ENCODE measurements around the gene TOMM40L.

Gene TOMM40L

DNA sequence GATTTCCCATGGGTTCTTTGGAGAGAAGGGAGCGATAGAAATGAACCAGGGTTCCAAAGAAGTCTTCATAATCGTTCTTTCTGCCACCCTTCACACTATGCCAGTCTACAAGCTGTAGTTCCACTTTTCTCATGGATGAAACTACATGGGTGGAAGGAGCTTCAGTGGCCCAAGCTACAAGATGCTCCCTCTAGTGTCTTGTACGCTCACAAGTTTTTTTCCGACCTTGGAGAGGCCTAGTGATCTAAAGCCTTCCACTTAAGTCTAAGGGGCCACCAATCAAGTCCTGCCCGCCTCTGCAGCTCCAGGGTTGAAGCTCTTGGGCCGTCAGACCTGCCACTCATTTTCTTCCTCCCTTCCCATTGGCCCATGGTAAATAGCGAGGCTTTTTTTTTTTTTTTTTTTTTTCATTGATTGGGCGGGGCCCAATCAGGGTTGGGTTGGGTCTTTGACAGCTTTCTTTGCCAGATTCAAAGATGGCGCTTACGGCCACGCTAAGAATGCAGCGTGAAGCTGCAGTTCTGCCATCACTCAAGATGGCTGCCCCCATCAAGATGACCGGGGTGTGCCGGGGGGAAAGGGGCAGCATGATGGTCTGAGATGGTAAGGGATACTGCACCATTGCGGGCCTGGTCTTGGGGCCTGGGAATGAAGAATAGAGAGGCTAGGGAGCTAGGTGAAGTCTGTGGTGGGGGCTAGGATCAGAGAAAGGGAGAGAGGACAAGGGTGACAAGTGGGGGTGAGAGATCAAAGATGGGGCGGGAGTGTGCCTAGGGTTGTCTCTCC lies at the start of gene TOMM40L:
TOMM40L (plus strand) TSS at position 527 of the 786 bp plus-strand sequence. CDS start 430 bp downstream, outside the sequence.
- DNase-seq (ENCODE audit: low spot score), result peak; percentile 95

DNA sequence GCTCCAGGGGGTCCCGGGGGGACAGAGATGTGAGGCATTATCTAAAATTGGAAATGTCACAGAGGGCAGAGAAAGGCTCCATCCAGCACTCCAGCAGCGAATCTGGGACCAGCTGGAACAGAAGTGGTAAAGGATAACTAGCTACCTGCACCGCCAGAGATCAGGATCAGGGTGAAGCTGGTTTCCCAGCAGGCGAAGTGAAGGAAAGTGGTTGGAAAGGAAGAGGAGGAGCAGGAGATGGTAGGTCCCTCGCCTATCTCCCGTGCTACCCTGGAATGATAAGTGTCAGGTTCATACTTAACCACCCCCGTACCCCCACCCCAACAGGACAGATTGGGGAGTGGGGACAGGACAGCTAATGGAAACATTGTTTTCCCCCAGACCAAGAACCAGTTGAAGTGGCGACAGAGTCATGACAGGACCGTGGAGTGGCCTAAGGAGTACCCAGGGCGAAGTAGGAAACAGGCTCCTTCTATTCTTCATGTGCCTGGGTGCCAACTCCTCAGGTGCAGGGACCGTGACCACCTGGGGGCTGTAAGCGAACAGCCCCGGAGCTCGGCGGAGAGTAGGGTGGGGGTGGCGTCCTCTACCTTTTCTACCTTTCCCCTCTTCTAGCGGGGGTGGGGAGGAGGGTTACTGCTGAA lies 49.3 kb upstream of the TOMM40L start:
- peak; percentile 16 for DNase-seq (ENCODE audit: low spot score)

- DNase-seq (ENCODE audit: low spot score), result peak; percentile 94
These were observed 48.5 kb upstream of the TOMM40L start, which contains the start of gene B4GALT3 for GRCh38 chr1:161177112-161177935. TSS of gene B4GALT3 (minus strand) at chr1:161177507. CDS start at chr1:161176060, 1,447 bp downstream.

DNA sequence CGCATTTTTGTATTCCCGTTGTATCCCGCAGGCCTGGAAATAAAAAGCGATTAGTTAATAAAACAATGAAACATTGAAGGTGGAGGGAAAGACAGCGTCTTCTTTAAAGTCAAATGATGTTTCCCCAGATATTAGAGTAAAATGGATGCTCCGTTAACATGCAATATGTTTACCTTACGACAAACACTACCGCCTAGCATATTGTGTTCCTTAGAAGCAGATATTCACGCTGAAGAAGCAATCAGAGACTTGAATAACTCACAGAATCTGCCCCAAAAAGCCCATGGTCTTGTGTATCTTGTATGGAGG lies 48.0 kb upstream of the TOMM40L start:
- no peak for DNase-seq (ENCODE audit: low spot score)

DNA sequence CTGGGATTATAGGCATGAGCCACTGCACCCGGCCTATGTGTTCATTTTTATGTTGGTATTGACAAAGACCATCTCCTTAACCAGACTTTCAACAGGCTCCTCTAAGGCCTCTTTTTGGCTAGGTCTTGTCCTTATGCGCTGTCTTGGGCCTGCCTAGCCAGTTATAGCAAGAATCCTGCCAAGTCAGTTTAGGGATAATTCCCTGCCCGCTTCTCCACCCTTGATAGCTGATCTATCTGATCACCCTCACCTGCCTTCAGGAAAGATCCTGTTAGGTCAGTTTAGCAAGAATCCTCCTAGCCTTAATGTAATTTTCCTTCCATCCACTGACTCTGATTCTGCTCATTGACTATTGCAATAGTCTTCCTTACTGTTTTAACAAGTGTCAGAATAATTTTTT lies 46.2 kb upstream of the TOMM40L start:
- no peak for DNase-seq (ENCODE audit: low spot score)

DNA sequence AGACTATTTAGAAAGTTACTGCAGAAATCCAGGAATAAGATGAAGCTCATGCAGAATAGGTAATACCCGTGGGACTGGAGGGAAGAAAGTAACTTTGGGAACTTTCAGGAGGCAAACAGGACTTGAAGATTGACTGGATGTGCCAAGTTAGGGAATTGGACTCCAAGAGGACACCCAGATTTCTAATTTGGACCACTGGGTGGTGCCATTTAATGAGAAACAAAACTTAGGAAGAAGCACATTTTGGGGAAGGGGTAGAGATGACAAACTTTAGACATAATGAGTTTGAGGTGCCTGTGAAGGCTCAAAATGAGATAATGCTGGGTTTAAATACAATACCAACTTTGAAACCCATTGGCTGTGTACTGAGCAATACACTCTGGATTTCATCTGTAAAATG lies 45.2 kb upstream of the TOMM40L start:
- peak; percentile 27 for DNase-seq (ENCODE audit: low spot score)

DNA sequence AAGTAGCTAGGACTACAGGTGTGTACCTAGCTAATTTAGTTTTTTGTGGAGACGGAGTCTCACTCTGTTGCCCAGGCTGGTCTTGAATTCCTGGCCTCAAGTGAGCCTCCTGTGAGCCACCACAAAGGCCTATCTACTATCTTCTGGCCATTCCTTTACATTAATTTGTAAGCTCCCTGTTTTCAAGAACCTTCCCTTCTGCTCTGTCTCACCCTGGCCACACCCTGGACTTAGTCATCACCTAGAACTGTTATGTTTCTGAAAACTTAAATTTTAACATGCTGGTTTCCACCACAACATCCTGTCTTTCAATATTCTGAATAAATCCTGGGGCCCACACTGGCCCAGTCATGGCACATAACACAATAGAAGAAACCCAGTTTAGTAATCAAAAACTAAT lies 43.6 kb upstream of the TOMM40L start:
- peak; percentile 53 for DNase-seq (ENCODE audit: low spot score)

DNA sequence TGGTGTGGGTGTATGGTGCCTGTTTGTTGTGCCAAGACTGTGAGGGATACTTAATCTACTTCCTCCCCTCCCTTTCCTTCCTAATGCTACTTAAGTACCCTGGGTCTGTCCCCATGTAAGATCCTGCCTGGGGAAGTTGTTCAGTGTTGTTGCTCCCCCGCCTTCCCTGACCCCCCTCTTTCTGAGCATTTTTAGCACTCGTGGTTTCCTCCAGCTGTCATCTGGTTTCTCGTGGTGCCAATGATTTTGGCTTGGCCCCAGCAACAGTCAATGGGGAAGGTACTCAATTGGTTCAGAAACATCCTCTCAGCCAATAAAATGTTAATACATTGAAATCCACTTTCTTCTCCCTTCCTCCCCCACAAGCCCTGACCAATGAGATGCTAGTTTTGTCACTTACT lies 40.6 kb upstream of the TOMM40L start:
- peak; percentile 77 for DNase-seq (ENCODE audit: low spot score)

GRCh38 chr1:161185732-161186311 lies 40.0 kb upstream of the TOMM40L start:
- no peak for DNase-seq (ENCODE audit: low spot score)

DNA sequence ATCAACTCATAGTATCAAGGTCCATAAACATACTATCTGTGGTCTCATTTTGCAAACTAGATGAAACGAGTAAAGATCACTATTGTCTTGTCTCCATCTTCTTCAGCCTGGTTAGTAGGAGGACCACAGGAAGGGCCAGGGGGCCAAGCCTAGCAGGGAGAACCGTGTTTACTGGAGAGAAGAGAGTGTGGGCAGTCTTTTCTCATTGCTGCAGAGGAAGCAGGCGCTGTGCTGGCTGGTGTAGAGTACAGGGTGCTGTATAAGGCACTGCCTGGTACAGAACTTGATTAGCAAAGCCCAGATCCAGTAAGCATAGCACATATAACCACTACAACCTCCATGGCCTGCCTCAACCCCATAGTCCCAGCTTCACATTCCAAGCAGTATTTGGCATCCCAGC lies 38.5 kb upstream of the TOMM40L start:
- DNase-seq (ENCODE audit: low spot score), result no peak

DNA sequence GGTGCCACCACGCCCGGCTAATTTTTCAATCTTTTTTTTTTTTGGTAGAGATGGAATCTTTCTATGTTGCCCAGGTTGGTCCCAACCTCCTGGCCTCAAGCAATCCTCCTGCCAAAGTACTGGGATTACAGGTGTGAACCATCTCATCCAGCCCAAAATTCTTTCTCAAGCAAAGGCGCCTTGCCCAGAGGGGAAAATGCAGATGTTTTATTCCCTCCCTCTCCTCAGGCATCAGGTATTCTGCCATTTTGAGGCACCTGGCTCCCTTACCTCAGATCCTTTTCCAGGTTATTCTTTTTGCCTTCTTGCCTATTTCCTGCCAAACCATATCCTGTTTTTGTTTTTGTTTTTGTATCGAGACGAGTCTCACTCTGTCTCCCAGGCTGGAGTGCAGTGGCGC lies 37.5 kb upstream of the TOMM40L start:
- DNase-seq (ENCODE audit: low spot score), result no peak

- no peak for DNase-seq (ENCODE audit: low spot score)
These were observed 36.8 kb upstream of the TOMM40L start for GRCh38 chr1:161189036-161189435.

GRCh38 chr1:161190962-161191521 lies 34.8 kb upstream of the TOMM40L start:
- DNase-seq (ENCODE audit: low spot score), result no peak

- DNase-seq (ENCODE audit: low spot score), result no peak
These were observed 33.9 kb upstream of the TOMM40L start for GRCh38 chr1:161191971-161192370.

DNA sequence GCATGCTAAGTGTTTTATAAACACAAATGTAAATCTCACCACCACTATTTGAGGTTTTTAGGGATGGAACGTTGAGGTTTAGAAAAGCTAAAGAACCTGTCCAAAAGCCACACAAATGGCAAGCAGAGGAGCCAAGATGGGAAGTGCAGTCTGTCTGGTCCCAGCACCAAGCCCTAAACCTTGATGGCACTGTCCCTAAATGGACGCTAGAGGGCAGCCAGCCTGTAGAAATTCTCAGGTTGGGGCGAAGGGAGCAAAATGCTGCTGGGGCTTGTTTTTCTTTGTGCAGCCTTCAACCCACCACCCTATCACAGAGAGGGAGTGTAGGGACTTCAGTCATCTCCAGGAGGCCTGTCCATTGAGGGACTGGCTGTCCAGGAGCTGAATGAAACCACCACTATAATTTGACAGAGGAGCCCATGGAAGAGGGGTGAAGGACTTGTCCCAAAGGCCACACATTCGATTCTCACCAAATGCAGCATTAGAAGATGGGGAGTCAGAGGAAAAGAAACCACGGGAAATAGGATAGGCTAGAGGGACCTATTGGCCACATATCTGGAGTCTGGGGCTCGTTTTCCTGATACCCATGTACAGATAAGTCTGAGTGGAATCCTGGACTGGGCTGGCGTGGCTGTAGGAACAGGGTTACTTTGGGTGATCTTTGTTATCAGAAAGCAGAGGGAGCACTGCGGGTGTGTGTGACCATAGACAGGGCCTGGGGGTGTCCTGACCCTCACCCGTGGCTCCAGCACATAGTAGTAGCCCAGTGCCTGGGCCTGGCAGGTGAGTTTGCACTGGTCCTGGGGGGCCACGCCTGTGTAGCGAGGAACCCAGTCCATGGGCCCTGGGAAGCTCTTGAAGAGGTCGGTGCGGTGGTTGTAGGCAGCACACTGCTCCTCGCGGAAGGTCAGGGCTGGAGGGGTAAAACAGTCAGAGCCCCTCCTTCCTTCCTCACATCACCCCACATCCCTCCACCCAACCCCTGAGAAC lies 33.1 kb upstream of the TOMM40L start:
- DNase-seq (ENCODE audit: low spot score), result peak; percentile 84

DNA sequence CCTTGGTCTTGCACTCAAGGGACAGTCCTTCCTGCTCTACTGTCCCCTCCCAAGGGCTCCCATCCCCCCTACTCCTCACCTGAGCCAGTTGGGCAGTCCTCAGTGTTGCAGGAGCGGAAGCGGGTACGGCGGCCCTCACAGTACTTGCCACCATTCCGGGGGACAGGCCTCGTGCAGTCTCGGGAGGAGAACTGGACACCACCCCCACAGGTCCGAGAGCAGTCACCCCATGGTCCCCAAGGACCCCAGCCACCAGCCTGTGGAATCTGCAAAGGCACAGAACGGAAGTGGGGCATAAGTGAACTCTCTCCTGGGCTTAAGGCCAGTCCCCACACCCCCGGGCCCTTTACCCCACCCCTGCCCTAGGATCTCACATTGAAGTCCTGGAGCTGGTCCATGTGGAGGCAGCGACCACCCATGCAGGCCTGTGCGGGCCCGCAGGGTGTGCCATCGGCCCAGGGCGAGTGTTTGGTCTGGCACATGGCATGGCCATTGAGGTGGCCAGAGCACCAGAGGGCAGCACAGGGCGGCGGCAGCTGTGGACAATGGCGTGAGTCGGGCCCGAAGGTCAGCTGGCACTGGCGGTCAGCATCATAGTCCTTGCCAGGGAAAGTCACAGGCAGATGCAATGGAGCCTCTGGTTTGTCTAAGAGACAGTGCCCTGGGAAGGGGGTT lies 32.2 kb upstream of the TOMM40L start:
- DNase-seq (ENCODE audit: low spot score), result no peak

- DNase-seq (ENCODE audit: low spot score), result no peak
These were observed 30.7 kb upstream of the TOMM40L start for GRCh38 chr1:161195171-161195570.

DNA sequence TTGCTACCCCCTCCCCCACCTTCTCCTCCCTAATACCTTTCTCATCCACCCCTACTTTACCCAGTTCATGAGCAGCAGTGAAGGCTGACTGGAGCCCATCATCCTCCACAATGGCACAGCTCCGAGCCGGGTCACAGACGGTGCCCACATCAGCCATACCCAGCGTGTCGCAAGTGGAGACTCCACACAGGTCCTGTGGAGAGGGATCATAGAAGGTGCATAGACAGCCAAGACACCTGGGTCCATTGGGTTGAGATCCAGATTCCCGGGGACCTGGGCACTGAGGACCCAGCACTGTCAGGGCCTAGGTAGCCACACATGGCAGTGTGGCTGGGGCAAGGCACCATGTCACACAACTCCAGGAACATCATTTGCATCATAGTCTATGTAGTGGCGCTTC lies 29.7 kb upstream of the TOMM40L start:
- no peak for DNase-seq (ENCODE audit: low spot score)

GRCh38 chr1:161196521-161197451 lies 29.1 kb upstream of the TOMM40L start:
- DNase-seq (ENCODE audit: low spot score), result peak; percentile 76
